Testis (tissue), 3 donors: ENCODE data around the gene TLX2. TPM values are rescaled to one million over a fixed set of nuclear protein-coding genes. Genes with fewer than 3 reads are reported as not detected.

Experiments used
- DNase-seq: peaks from one replicate; pipeline ENCODE4 v3.0.0-alpha.2; 2019
- H3K27ac ChIP-seq, 2 donors: fragments of 200-600 bp; sonication (generic); one replicate each; pipeline ENCODE4 v1.5.1; 2019
- H3K27me3 ChIP-seq: fragments of 200-600 bp; sonication (generic); one replicate; pipeline ENCODE4 v1.5.1; 2019
- H3K36me3 ChIP-seq: fragments of 200-600 bp; sonication (generic); one replicate; pipeline ENCODE4 v1.5.1; 2017; ENCODE audit warnings: low read depth; ENCODE audit errors: missing control alignments
- H3K4me1 ChIP-seq: fragments of 200-600 bp; sonication (generic); one replicate; pipeline ENCODE4 v1.5.1; 2019
- H3K4me3 ChIP-seq, 2 donors: fragments of 200-600 bp; sonication (generic); one replicate each; pipeline ENCODE4 v1.5.1; 2017 to 2019
- H3K9me3 ChIP-seq: fragments of 200-600 bp; sonication (generic); one replicate; pipeline ENCODE4 v1.5.1; 2017
- CTCF ChIP-seq, 3 experiments: fragments of 450-650 bp in 2 of 3; fragments of 200-600 bp in 1 of 3; sonication (generic) in 1 of 3; IDR thresholded peaks; one replicate each; pipeline ENCODE4 v1.5.1; 2016 to 2019; ENCODE audit warnings: antibody characterized with exemption in 3 of 3, mild to moderate bottlenecking in 2 of 3, moderate library complexity in 1 of 3
- POLR2A ChIP-seq: fragments of 450-650 bp; IDR thresholded peaks from one replicate; pipeline ENCODE4 v1.6.1; 2017; ENCODE audit warnings: antibody characterized with exemption, mild to moderate bottlenecking, moderate library complexity
- WGBS, 2 donors: methylation state at CpG; one replicate each; pipeline ENCODE4 v1.1.5; 2018; 5-methylcytosine and 5-hydroxymethylcytosine counted together
- intact Hi-C: fragments of 100-400 bp; cut with DNase I; formaldehyde crosslinking; loops from one replicate; pipeline ENCODE4 v1.15.1; 2023; ENCODE audit warnings: low total_unique reads
- polyA plus RNA-seq: library from polyadenylated mRNA; stranded (reverse); fragments of 350-450 nt; fragmentation: Illumina TruSeq; extraction: RNeasy Lipid Tissue Mini Kit (QIAGEN cat#74804); gene quantifications from one replicate; pipeline ENCODE4 v1.2.3, GENCODE V29; 2014; ENCODE audit warnings: low read depth, low replicate concordance; ENCODE audit not compliant: insufficient read depth
- total RNA-seq, 2 donors: library from RNA; depleted of rRNA; stranded (reverse); fragments of >200 nt; gene quantifications; one replicate each; pipeline ENCODE4 v1.2.3, GENCODE V29; 2016

Gene TLX2
- total and polyA plus RNA-seq, 3 donors from 2014 or later, result 1.1 to 4.5 (median 1.3) TPM

GRCh38 chr2:74488643-74489481, 25.4 kb upstream of the TLX2 start:
- Histone ChIP-seq H3K27me3 (no peaks in the 10 kb centered on the region), H3K4me3 (no peak overlapping the region), H3K27ac (no peak overlapping the region), H3K4me1 (peaks cover 3% of the 10 kb centered on the region), H3K36me3 (no peaks in the 10 kb centered on the region), H3K9me3 (no peaks in the 10 kb centered on the region)
- WGBS, 2 donors, result 86% methylated on average over 9 of the region's 9 CpGs
- DNase-seq, result no peak
- intact Hi-C loops, result loop anchor here (10.0 kb wide), 1 partner anchor 96 kb away; no protein-coding TSS in a partner anchor
- no peak for TF ChIP-seq CTCF (IDR thresholded peaks at IDR 0.05)
- no peak for TF ChIP-seq POLR2A

- Histone ChIP-seq H3K27me3 (no peaks in the 10 kb centered on the region), H3K4me3 (no peak overlapping the region), H3K9me3 (no peaks in the 10 kb centered on the region), H3K36me3 (no peaks in the 10 kb centered on the region), H3K4me1 (no peaks in the 10 kb centered on the region), H3K27ac (no peak overlapping the region)
- TF ChIP-seq CTCF (IDR thresholded peaks at IDR 0.05), result no peak
- TF ChIP-seq POLR2A, result no peak
- WGBS, 2 donors, result 92 to 100% methylated on average over 2 to 9 of the region's 9 CpGs
- DNase-seq, result no peak
- intact Hi-C loops, result loop anchor here (10.0 kb wide), 1 partner anchor 95 kb away; no protein-coding TSS in a partner anchor
Observed at GRCh38 chr2:74489906-74490305, 24.3 kb upstream of the TLX2 start.

GRCh38 chr2:74491648-74492544, 22.4 kb upstream of the TLX2 start:
- no peaks in the 10 kb centered on the region for H3K36me3 ChIP-seq
- no peaks in the 10 kb centered on the region for H3K9me3 ChIP-seq
- H3K27me3 ChIP-seq, result no peaks in the 10 kb centered on the region
- no peak for DNase-seq
- no peak overlapping the region for H3K4me3 ChIP-seq
- 94 to 95% methylated on average over 11 to 12 of the region's 12 CpGs for WGBS, 2 donors
- intact Hi-C loops, result no loop called here
- H3K4me1 ChIP-seq, result no peaks in the 10 kb centered on the region
- H3K27ac ChIP-seq, result no peak overlapping the region
- TF ChIP-seq POLR2A, result no peak
- no peak for TF ChIP-seq CTCF (IDR thresholded peaks at IDR 0.05)

- 93 to 100% methylated on average over 3 of the region's 3 CpGs for WGBS, 2 donors
- TF ChIP-seq CTCF (IDR thresholded peaks at IDR 0.05) (no peak), POLR2A (no peak)
- H3K36me3 ChIP-seq, result no peaks in the 10 kb centered on the region
Observed at GRCh38 chr2:74493546-74493945, 20.7 kb upstream of the TLX2 start.

More at GRCh38 chr2:74493546-74493945, 20.7 kb upstream of the TLX2 start:
- Histone ChIP-seq H3K9me3 (no peaks in the 10 kb centered on the region), H3K4me3 (no peak overlapping the region), H3K4me1 (peaks cover 9% of the 10 kb centered on the region), H3K27ac (no peak overlapping the region), H3K27me3 (no peaks in the 10 kb centered on the region)
- intact Hi-C loops, result no loop called here
- no peak for DNase-seq
